ENCODE results near the gene KRT79. TPM values are rescaled to one million over a fixed set of nuclear protein-coding genes. Genes with fewer than 3 reads are reported as not detected.

The KRT79 gene
- total and polyA plus RNA-seq, 2 donors = not detected

DNA sequence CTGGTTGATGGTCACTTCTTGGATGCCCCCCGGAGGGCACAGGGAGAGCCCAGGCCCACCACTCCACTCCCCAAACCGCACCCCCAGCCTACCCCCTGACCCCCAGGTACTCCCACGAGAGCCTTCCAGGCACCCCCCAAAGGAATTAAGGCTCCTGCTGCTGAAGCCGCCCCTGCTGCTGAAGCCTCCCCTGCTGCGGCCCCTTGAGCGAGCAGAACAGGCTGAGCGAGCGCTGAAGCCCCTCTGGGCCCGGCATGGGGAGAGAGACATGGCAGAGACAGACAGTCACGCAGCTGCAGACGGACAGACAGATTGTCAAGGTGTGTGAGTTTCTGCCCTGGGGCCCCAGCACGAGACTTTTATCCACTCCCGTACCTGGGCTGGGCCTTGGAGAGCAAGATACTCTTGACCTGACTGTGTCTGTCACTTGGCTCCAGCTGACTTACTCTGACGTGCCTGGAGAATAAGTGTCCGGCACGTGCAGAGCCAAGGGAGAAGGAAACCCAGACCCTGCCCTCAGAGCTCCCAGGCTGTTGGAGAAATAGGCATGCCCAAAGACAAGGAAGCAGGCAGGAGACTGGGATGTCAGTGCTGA, 14.6 kb upstream of the KRT79 start, which contains the start of gene KRT78:
TSS of gene KRT78 (minus strand) at position 334 of the 595 bp plus-strand sequence. CDS start at position 270, 64 bp downstream.
- Histone ChIP-seq H3K4me1 (ENCODE audit: insufficient read depth) (no peaks in the 10 kb centered on the region), H3K4me3 (ENCODE audit: low read depth, low read length) (no peak within 1 kb of the TSS), H3K36me3 (ENCODE audit: insufficient read depth) (no peaks in the 10 kb centered on the region), H3K27ac (ENCODE audit: low read depth) (no peak within 1 kb of the TSS)
- 84% methylated on average over 16 of the region's 16 CpGs for WGBS
- no peak for DNase-seq (ENCODE audit: extremely low spot score)

DNA sequence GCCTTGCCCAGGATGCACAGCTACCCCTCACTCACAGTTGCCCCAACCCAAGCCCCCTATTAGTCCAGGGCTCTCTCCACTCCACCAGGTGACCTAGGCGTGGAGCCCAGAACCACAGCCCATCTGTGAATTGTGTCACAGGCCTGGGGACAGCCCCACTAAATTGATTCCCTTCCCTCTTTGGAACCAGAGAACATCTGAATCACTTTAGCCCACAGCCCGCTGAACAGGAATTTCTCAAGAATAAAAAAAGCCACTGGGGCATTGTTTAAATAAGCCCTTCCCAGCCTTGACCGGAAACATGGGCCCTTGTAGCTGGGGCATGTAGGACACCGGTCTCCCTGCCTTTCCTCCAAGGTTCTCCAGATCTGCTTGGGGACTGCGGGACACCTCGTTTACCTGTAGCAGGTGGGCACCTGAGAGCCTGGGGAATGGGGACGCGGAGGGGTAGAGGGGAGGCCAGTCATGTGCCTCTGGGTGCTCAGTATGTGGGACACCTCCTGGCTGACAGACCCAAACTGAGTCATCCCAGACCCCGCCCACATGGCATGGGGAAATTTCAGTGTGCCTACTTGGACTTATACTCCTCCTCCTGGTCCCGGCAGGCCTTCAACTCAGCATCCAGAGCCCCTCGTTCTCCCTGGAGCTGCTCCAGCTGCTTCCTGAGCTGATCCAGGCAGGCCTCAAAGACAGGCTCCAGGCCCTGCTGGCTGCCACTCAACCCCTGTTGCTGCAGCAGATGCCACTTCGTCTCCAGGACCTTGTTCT, 13.4 kb upstream of the KRT79 start:
- no peaks in the 10 kb centered on the region for H3K4me1 ChIP-seq (ENCODE audit: insufficient read depth)
- no peak overlapping the region for H3K4me3 ChIP-seq (ENCODE audit: low read depth, low read length)
- no peak overlapping the region for H3K27ac ChIP-seq (ENCODE audit: low read depth)
- no peaks in the 10 kb centered on the region for H3K36me3 ChIP-seq (ENCODE audit: insufficient read depth)
- 76% methylated on average over 12 of the region's 12 CpGs for WGBS
- no peak for DNase-seq (ENCODE audit: extremely low spot score)

DNA sequence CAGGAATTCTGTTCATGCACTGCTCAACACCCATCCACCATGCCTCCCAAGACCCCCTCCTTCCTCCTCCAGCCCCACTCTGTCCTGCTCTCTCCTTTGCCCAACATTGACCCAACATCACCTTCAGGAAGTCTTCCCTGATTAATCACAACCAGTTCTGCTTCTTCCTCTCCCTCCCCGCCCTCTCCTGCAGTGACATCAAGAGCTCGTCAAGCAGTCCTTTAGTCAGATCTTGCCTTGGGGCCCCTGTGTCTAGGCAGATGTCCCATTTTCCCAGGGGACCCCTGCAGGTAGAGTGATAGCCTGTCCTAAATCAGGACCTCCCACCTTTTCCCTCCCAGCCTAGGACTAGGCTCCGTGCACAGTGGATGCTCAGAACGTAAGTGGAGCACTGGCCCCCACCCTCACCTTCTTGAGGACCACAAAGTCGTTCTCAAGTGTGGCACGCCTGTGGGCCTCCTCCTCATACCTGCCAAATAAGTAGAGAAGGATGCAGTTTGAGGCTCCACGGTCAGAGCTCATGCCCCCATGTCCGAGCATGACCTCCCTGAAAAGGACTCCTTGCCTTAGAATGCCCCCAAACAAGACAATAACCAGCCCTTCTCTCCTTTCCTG, 12.4 kb upstream of the KRT79 start:
- Histone ChIP-seq H3K4me3 (ENCODE audit: low read depth, low read length) (no peak overlapping the region), H3K27ac (ENCODE audit: low read depth) (no peak overlapping the region), H3K36me3 (ENCODE audit: insufficient read depth) (no peaks in the 10 kb centered on the region), H3K4me1 (ENCODE audit: insufficient read depth) (no peaks in the 10 kb centered on the region)
- DNase-seq (ENCODE audit: extremely low spot score) = no peak
- WGBS = 82% methylated on average over 8 of the region's 8 CpGs

- no peak for DNase-seq (ENCODE audit: extremely low spot score)
- whole genome bisulfite sequencing = 89% methylated on average over 1 of the region's 1 CpG
Measured at GRCh38 chr12:52845946-52846345, 11.8 kb upstream of the KRT79 start.

DNA sequence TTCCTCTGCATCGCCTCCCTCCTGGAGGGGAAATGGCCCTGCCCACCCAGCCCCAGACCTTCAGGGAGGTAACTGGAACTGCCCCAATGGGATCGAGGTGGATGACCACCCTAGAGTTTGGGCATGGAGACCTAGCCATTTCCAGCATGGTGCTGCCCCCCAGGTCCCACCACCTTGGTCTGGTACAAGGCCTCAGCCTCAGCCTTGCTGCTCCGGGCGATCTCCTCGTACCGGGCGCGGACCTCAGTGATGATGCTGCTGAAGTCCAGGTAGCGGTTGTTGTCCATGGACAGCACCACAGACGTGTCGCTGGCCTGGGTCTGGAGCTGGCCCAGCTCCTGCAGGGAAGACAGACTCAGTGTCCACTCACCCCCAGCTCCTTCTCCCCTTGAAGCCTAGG, 10.3 kb upstream of the KRT79 start:
- Histone ChIP-seq H3K36me3 (ENCODE audit: insufficient read depth) (no peaks in the 10 kb centered on the region), H3K27ac (ENCODE audit: low read depth) (no peak overlapping the region), H3K4me1 (ENCODE audit: insufficient read depth) (no peaks in the 10 kb centered on the region), H3K4me3 (ENCODE audit: low read depth, low read length) (no peak overlapping the region)
- WGBS = 95% methylated on average over 11 of the region's 11 CpGs
- no peak for DNase-seq (ENCODE audit: extremely low spot score)

More at GRCh38 chr12:52845946-52846345, 11.8 kb upstream of the KRT79 start:
- Histone ChIP-seq H3K27ac (ENCODE audit: low read depth) (no peak overlapping the region), H3K4me1 (ENCODE audit: insufficient read depth) (no peaks in the 10 kb centered on the region), H3K4me3 (ENCODE audit: low read depth, low read length) (no peak overlapping the region), H3K36me3 (ENCODE audit: insufficient read depth) (no peaks in the 10 kb centered on the region)

GRCh38 chr12:52839436-52840105, 5.5 kb upstream of the KRT79 start:
- no peak overlapping the region for H3K27ac ChIP-seq (ENCODE audit: low read depth)
- H3K4me1 ChIP-seq (ENCODE audit: insufficient read depth) = no peaks in the 10 kb centered on the region
- 81% methylated on average over 18 of the region's 18 CpGs for WGBS
- no peak for DNase-seq (ENCODE audit: extremely low spot score)
- no peaks in the 10 kb centered on the region for H3K36me3 ChIP-seq (ENCODE audit: insufficient read depth)
- H3K4me3 ChIP-seq (ENCODE audit: low read depth, low read length) = no peak overlapping the region

GRCh38 chr12:52838609-52839435, 4.7 kb upstream of the KRT79 start:
- Histone ChIP-seq H3K4me1 (ENCODE audit: insufficient read depth) (no peaks in the 10 kb centered on the region), H3K4me3 (ENCODE audit: low read depth, low read length) (no peak overlapping the region), H3K36me3 (ENCODE audit: insufficient read depth) (no peaks in the 10 kb centered on the region), H3K27ac (ENCODE audit: low read depth) (no peak overlapping the region)
- 65% methylated on average over 14 of the region's 14 CpGs for WGBS
- DNase-seq (ENCODE audit: extremely low spot score) = no peak

GRCh38 chr12:52837781-52838608, 3.9 kb upstream of the KRT79 start:
- Histone ChIP-seq H3K27ac (ENCODE audit: low read depth) (no peak overlapping the region), H3K36me3 (ENCODE audit: insufficient read depth) (no peaks in the 10 kb centered on the region), H3K4me1 (ENCODE audit: insufficient read depth) (no peaks in the 10 kb centered on the region), H3K4me3 (ENCODE audit: low read depth, low read length) (no peak overlapping the region)
- DNase-seq (ENCODE audit: extremely low spot score) = no peak
- 89% methylated on average over 6 of the region's 6 CpGs for WGBS

DNA sequence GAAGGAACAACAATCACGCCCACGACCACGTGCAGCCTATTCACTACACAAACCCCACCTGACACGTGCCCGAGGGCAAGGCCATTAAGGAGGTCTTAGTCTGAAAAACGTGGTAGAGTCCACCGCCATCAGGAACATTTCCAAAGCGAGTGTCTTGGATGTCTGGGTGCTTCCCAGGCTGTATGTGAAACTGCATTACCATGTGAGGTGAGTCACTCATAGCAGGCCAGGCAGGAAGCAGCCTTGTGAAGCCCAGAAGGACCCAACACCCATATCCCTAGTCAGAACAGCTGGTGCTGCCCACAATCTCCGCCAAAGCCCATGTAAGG, 3.3 kb upstream of the KRT79 start:
- no peak overlapping the region for H3K4me3 ChIP-seq (ENCODE audit: low read depth, low read length)
- no peak overlapping the region for H3K27ac ChIP-seq (ENCODE audit: low read depth)
- no peaks in the 10 kb centered on the region for H3K4me1 ChIP-seq (ENCODE audit: insufficient read depth)
- no peaks in the 10 kb centered on the region for H3K36me3 ChIP-seq (ENCODE audit: insufficient read depth)
- WGBS = 81% methylated on average over 9 of the region's 9 CpGs
- DNase-seq (ENCODE audit: extremely low spot score) = no peak

- Histone ChIP-seq H3K4me1 (ENCODE audit: insufficient read depth) (no peaks in the 10 kb centered on the region), H3K4me3 (ENCODE audit: low read depth, low read length) (no peak overlapping the region), H3K36me3 (ENCODE audit: insufficient read depth) (no peaks in the 10 kb centered on the region), H3K27ac (ENCODE audit: low read depth) (no peak overlapping the region)
- DNase-seq (ENCODE audit: extremely low spot score) = no peak
- WGBS = 91% methylated on average over 9 of the region's 9 CpGs
Measured at GRCh38 chr12:52836491-52837412, 2.6 kb upstream of the KRT79 start.

DNA sequence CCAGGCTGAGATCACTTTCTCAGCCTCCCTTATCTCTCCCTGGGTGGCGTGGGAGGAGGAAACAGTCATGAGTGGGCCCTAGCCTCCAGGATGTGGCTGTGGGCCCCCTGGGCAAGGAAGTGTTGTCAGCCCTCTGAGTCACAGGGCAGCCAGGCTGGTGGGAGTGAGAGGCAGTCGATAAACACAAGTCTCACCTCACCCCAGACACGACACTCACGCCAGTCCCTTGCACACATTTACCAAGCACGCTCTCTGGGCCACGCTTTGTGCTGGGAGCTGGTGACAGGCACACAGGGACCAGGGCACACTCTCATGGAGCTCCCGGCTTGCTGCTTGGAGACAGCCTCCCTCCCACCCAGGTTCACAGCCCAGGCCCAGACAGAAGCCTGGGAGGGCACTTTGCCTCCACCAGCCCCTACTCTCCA, 1.9 kb upstream of the KRT79 start:
- 77% methylated on average over 7 of the region's 7 CpGs for WGBS
- Histone ChIP-seq H3K4me1 (ENCODE audit: insufficient read depth) (no peaks in the 10 kb centered on the region), H3K27ac (ENCODE audit: low read depth) (no peak overlapping the region), H3K4me3 (ENCODE audit: low read depth, low read length) (no peak overlapping the region), H3K36me3 (ENCODE audit: insufficient read depth) (no peaks in the 10 kb centered on the region)
- no peak for DNase-seq (ENCODE audit: extremely low spot score)

Data from urinary bladder (tissue), 4 donors.